ENCODE measurements around the gene SOCS7.

GRCh38 chr17:38404174-38404943 is 52.7 kb downstream of the SOCS7 start:
- TF ChIP-seq CTCF (IDR thresholded peaks at IDR 0.05) (no peak), SIN3A (IDR thresholded peaks at IDR 0.05; ENCODE audit: borderline replicate concordance, insufficient read depth, low read depth, low read length) (no peak), POLR2AphosphoS5 (IDR thresholded peaks at IDR 0.05; ENCODE audit: low read depth, low read length) (no peak)

Measured in Panc1 (cell line).